MCF 10A (cell line): Measurements from ENCODE around the gene PAPSS1. TPM values are rescaled to one million over a fixed set of nuclear protein-coding genes. Genes with fewer than 3 reads are reported as not detected.
"Not testable (repeated sequence)": the region's sequence is repeated elsewhere in the genome, so short reads cannot be mapped to it uniquely, and the experiment has no call there.

Experiments used
- BruUV-seq: library from RNA; stranded (reverse); fragments of 400-500 nt; replicated peaks from 2 replicates; lab custom pipeline; 2021; lab: Mats Ljungman, UMichigan
- CTCF ChIA-PET: fragments of 300-600 bp; sonication (Branson Sonifier 250); formaldehyde crosslinking; extraction: SDS; loops from one replicate; lab custom pipeline; 2021; ENCODE audit warnings: antibody characterized with exemption, inconsistent platforms; lab: Yijun Ruan, JAX
- POLR2A ChIA-PET: fragments of 300-600, 350-650 bp; sonication (Branson Sonifier 250); formaldehyde crosslinking; extraction: SDS; loops from one replicate; lab custom pipeline; 2020; ENCODE audit warnings: antibody characterized with exemption, inconsistent platforms; lab: Yijun Ruan, JAX
- DNase-seq: peaks from one replicate; pipeline ENCODE4 v3.0.0-alpha.2; 2018; ENCODE audit not compliant: unreplicated experiment
- H3K27ac Mint-ChIP-seq: one replicate; pipeline ENCODE4 v1.8.0; 2022; ENCODE audit warnings: mild to moderate bottlenecking, low read depth, mixed read lengths; ENCODE audit not compliant: unreplicated experiment
- H3K27me3 Mint-ChIP-seq: one replicate; pipeline ENCODE4 v1.8.0; 2022; ENCODE audit warnings: mixed read lengths; ENCODE audit not compliant: insufficient read depth, unreplicated experiment
- H3K36me3 Mint-ChIP-seq: one replicate; pipeline ENCODE4 v1.8.0; 2022; ENCODE audit warnings: mild to moderate bottlenecking, moderate library complexity, mixed read lengths; ENCODE audit not compliant: insufficient read depth, unreplicated experiment
- H3K4me1 Mint-ChIP-seq: one replicate; pipeline ENCODE4 v1.8.0; 2022; ENCODE audit warnings: mixed read lengths; ENCODE audit not compliant: insufficient read depth, unreplicated experiment
- H3K4me3 Mint-ChIP-seq: one replicate; pipeline ENCODE4 v1.8.0; 2022; ENCODE audit warnings: mild to moderate bottlenecking, moderate library complexity, mixed read lengths; ENCODE audit not compliant: unreplicated experiment
- H3K9me3 Mint-ChIP-seq: one replicate; pipeline ENCODE4 v1.8.0; 2022; ENCODE audit warnings: mixed read lengths; ENCODE audit not compliant: unreplicated experiment
- intact Hi-C: fragments of 100-400 bp; cut with micrococcal nuclease; formaldehyde crosslinking; loops from 2 replicates; pipeline ENCODE4 v1.14.1; 2022
- total RNA-seq: library from RNA; stranded (reverse); gene quantifications from 2 replicates; pipeline ENCODE4 v1.2.3, GENCODE V29; 2022
- TF ChIP-seq, protein P1 (sequence below): fragments of 200-600 bp; IDR thresholded peaks from one replicate; pipeline ENCODE4 v1.8.0; 2022; ENCODE audit warnings: antibody characterized with exemption, mild to moderate bottlenecking; ENCODE audit not compliant: unreplicated experiment

The PAPSS1 gene
- total RNA-seq, 1 experiment from 2014 or later = 63.9 TPM

DNA sequence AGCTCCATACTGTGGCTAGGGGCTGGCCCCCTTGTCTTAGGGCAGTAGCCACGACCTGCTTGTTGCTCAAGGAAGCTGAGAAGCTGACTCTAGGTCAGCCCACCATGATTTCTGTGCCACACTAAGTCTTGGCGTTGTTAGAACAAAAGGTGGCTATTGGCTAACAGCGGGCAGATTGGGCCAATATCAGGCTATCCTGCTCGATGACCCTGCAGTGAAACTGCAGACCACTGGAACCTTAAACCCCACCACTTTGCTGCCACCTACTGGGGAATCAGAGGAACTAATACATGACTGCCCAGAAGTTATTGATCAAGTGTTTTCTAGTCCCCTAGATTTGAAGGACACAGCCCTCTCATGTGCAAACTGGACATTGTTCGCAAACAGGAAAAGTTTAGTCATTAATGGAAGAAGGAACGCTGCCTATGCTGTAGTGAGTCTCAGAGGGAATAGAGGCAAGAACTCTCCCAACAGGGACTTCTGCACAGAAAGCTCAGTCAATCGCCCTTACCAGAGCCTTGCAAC, 17.0 kb upstream of the PAPSS1 start:
- no TSS peak for BruUV-seq

DNA sequence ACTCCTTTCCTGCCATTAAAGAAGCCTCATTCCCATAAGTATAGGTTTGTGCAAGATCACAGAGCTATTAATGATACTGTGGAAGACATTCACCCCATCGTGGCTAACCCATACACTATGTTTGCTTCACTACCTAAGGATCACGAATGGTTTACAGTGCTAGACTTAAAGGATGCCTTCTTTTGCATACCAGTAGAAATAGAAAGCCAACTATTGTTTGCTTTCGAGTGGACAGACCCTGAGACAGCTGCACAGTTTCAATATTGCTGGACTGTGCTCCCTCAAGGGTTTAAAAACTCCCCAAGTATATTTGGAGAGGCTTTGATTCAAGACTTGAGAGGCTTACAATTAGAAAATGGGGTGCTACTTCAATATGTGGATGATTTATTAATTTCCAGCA, 16.0 kb upstream of the PAPSS1 start:
- Mint-ChIP-seq H3K9me3 (no peaks in the 10 kb centered on the region), H3K4me3 (no peak overlapping the region), H3K27ac (no peak overlapping the region), H3K27me3 (no peaks in the 10 kb centered on the region), H3K4me1 (no peaks in the 10 kb centered on the region), H3K36me3 (no peaks in the 10 kb centered on the region)
- BruUV-seq = no TSS peak
- intact Hi-C loops = loop anchor here (5.0 to 10.0 kb wide), 2 partner anchors 551 to 684 kb away; no protein-coding TSS in a partner anchor
- POLR2A ChIA-PET = interaction anchor here (1.5 kb wide), 1 partner anchor 16 kb away, joined by 5 read pairs; the partner anchor contains the start of gene PAPSS1
- no peak for DNase-seq
- CTCF ChIA-PET = interaction anchor here (0.5 to 4.6 kb wide), 26 partner anchors 9 to 1373 kb away, joined by 3 to 58 read pairs (median 4); partner anchors contain the start of gene PAPSS1
- TF ChIP-seq, protein P1, sequence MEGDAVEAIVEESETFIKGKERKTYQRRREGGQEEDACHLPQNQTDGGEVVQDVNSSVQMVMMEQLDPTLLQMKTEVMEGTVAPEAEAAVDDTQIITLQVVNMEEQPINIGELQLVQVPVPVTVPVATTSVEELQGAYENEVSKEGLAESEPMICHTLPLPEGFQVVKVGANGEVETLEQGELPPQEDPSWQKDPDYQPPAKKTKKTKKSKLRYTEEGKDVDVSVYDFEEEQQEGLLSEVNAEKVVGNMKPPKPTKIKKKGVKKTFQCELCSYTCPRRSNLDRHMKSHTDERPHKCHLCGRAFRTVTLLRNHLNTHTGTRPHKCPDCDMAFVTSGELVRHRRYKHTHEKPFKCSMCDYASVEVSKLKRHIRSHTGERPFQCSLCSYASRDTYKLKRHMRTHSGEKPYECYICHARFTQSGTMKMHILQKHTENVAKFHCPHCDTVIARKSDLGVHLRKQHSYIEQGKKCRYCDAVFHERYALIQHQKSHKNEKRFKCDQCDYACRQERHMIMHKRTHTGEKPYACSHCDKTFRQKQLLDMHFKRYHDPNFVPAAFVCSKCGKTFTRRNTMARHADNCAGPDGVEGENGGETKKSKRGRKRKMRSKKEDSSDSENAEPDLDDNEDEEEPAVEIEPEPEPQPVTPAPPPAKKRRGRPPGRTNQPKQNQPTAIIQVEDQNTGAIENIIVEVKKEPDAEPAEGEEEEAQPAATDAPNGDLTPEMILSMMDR = no peak

More for the DNA sequence above, 17.0 kb upstream of the PAPSS1 start:
- DNase-seq = peak; percentile 57
- Mint-ChIP-seq H3K36me3 (no peaks in the 10 kb centered on the region), H3K27me3 (no peaks in the 10 kb centered on the region), H3K27ac (no peak overlapping the region), H3K9me3 (peaks cover under 1% of the 10 kb centered on the region), H3K4me1 (no peaks in the 10 kb centered on the region), H3K4me3 (no peak overlapping the region)
- TF ChIP-seq, protein P1 = peak; percentile 77
- POLR2A ChIA-PET = interaction anchor here (1.3 kb wide), 1 partner anchor 10 kb away, joined by 3 read pairs; no protein-coding TSS in a partner anchor
- CTCF ChIA-PET = interaction anchor here (0.5 to 4.6 kb wide), 43 partner anchors 10 to 1557 kb away, joined by 3 to 58 read pairs (median 4); partner anchors contain the start of gene PAPSS1
- intact Hi-C loops = loop anchor here (5.0 to 10.0 kb wide), 2 partner anchors 552 to 685 kb away; no protein-coding TSS in a partner anchor

DNA sequence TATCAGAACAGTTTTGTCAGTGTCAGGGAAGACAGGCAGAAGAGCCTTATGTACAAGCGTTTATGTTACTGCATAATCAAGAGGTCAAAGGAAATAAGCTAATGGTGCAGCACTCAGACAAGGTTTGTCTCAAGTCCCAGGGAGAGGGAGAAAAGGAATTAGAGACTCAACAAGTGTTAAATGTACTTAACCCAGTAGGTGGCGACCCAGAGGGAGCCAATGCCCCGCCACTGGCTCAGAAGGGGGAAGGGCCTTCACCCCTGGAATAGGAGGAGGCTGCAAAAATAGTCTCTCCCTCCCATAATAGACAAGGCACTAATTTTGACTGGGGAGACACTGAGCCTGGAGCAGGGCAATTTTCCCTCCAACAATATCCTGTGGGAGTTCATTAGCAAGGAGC, 14.1 kb upstream of the PAPSS1 start:
- H3K27me3 Mint-ChIP-seq = no peaks in the 10 kb centered on the region
- H3K9me3 Mint-ChIP-seq = no peaks in the 10 kb centered on the region
- H3K36me3 Mint-ChIP-seq = no peaks in the 10 kb centered on the region
- H3K4me3 Mint-ChIP-seq = no peak overlapping the region
- H3K27ac Mint-ChIP-seq = no peak overlapping the region
- intact Hi-C loops = loop anchor here (10.0 kb wide), 1 partner anchor 549 kb away; no protein-coding TSS in a partner anchor
- TF ChIP-seq, protein P1 = no peak
- no TSS peak for BruUV-seq
- POLR2A ChIA-PET = interaction anchor here (0.6 kb wide), 1 partner anchor 422 kb away, joined by 3 read pairs; no protein-coding TSS in a partner anchor
- CTCF ChIA-PET = interaction anchor here (0.6 to 4.6 kb wide), 7 partner anchors 14 to 1406 kb away, joined by 3 to 58 read pairs (median 3); partner anchors contain the start of gene PAPSS1
- peak; percentile 18 for DNase-seq
- no peaks in the 10 kb centered on the region for H3K4me1 Mint-ChIP-seq

DNA sequence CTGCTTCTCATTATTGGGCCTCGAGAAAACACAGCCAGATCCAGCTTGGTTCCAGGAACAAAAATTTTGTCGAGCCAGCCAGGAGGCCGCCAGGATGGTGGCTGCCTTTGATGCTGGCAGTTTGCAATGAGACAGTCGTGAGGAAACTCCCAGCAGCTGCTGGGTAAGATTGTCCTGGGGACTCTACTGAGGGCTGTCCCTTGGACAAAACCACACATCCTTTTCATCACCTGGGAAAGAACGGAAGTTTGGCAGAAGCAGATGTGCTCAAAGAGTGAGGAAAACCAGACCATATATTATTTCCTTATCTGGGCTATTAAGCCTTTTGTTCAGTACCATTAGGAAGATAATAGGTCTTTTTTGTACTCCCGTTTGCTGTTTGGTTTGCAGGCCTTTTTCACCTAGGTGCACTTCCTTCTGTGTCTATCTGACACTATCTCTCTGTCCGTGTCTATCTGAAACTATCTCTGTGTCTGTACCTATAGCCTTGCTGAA, 13.4 kb upstream of the PAPSS1 start:
- TF ChIP-seq, protein P1 = no peak
- H3K4me1 Mint-ChIP-seq = no peaks in the 10 kb centered on the region
- H3K27me3 Mint-ChIP-seq = no peaks in the 10 kb centered on the region
- ChIA-PET POLR2A (no interaction called here), CTCF (interaction anchor here (0.6 to 4.6 kb wide), 3 partner anchors 14 to 1405 kb away, joined by 3 to 58 read pairs (median 3); no protein-coding TSS in a partner anchor)
- H3K9me3 Mint-ChIP-seq = no peaks in the 10 kb centered on the region
- intact Hi-C loops = loop anchor here (10.0 kb wide), 1 partner anchor 549 kb away; no protein-coding TSS in a partner anchor
- H3K4me3 Mint-ChIP-seq = no peak overlapping the region
- no peaks in the 10 kb centered on the region for H3K36me3 Mint-ChIP-seq
- BruUV-seq = no TSS peak
- no peak overlapping the region for H3K27ac Mint-ChIP-seq
- no peak for DNase-seq

DNA sequence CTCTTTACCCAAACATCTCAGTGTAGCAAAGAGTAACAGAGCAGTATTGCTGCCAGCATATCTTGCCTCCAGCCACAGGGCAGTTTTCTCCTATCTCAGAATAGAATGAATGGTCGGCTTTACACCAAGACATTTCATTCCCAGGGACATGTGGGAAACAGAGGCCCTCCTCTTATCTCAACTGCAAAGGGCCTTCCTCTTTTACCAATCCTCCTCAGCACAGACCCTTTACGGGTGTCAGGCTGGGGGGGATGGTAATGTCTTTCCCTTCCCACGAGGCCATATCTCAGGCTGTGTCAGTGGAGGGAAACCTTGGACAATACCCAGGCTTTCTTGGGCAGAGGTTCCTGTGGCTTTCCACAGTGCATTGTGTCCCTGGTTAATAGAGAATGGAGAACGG, 9.0 kb upstream of the PAPSS1 start:
- DNase-seq, intact Hi-C loops, H3K4me1 Mint-ChIP-seq, H3K27ac Mint-ChIP-seq, BruUV-seq, H3K36me3 Mint-ChIP-seq, H3K27me3 Mint-ChIP-seq, H3K4me3 Mint-ChIP-seq, POLR2A ChIA-PET, H3K9me3 Mint-ChIP-seq: not testable (repeated sequence)
- CTCF ChIA-PET = interaction anchor here (0.7 kb wide), 1 partner anchor 38 kb away, joined by 3 read pairs; no protein-coding TSS in a partner anchor
